Gastrocnemius medialis (tissue), 4 donors: ENCODE measurements around the gene TNS1. TPM values are rescaled to one million over a fixed set of nuclear protein-coding genes. Genes with fewer than 3 reads are reported as not detected.

ENCODE experiments used
- ATAC-seq, 2 donors: fragments of 150-250 bp; one replicate each; pipeline ENCODE4 v1.9.1; 2016
- DNase-seq, 2 donors: peaks; one replicate each; pipeline ENCODE4 v3.0.0-alpha.2; 2019
- H3K27ac ChIP-seq, 4 donors: fragments of 200-600 bp; sonication (generic); 1 replicate in 1 of 4; 2 replicates in 3 of 4; pipeline ENCODE4 v1.5.1; 2016 to 2018; ENCODE audit warnings: mild to moderate bottlenecking in 2 of 4, moderate library complexity in 1 of 4
- H3K27me3 ChIP-seq, 3 donors: fragments of 200-600 bp; sonication (generic) in 2 of 3; 1 replicate in 1 of 3; 2 replicates in 2 of 3; pipeline versions ENCODE4 v1.5.1 to v1.6.0; 2016 to 2019; ENCODE audit warnings: mild to moderate bottlenecking in 1 of 3, moderate library complexity in 1 of 3
- H3K36me3 ChIP-seq, 2 donors: fragments of 200-600 bp; sonication (generic) in 1 of 2; one replicate each; pipeline ENCODE4 v1.5.1; 2017 to 2018
- H3K4me1 ChIP-seq, 2 donors: fragments of 200-600 bp; sonication (generic) in 1 of 2; one replicate each; pipeline ENCODE4 v1.5.1; 2016 to 2017; ENCODE audit warnings: mild to moderate bottlenecking in 2 of 2
- H3K4me3 ChIP-seq, 4 donors: fragments of 200-600 bp; sonication (generic) in 3 of 4; 1 replicate in 1 of 4; 2 replicates in 3 of 4; pipeline ENCODE4 v1.5.1; 2016 to 2019; ENCODE audit warnings: mild to moderate bottlenecking in 2 of 4
- H3K9me3 ChIP-seq, 3 donors: fragments of 200-600 bp; sonication (generic) in 2 of 3; 1 replicate in 1 of 3; 2 replicates in 2 of 3; pipeline ENCODE4 v1.5.1; 2016 to 2019
- CTCF ChIP-seq, 5 experiments: fragments of 450-650 bp in 3 of 5; fragments of 200-600 bp in 2 of 5; sonication (generic) in 2 of 5; IDR thresholded peaks in 4 of 5; conservative IDR thresholded peaks in 1 of 5; 1 replicate in 4 of 5; 2 replicates in 1 of 5; pipeline ENCODE4 v1.5.1; 2016 to 2019; ENCODE audit warnings: antibody characterized with exemption in 5 of 5, mild to moderate bottlenecking in 3 of 5, moderate library complexity in 3 of 5
- POLR2A ChIP-seq, 2 donors: fragments of 450-650 bp; IDR thresholded peaks; one replicate each; pipeline ENCODE4 v1.6.1; 2017; ENCODE audit warnings: antibody characterized with exemption in 2 of 2, mild to moderate bottlenecking in 2 of 2, moderate library complexity in 2 of 2
- in situ Hi-C, 4 donors: fragments of 200-750 bp; cut with MboI; loops; one replicate each; pipeline versions ENCODE4 v1.15.0 to v1.8.0; 2017; ENCODE audit warnings: low sequenced_read_pairs in 4 of 4
- intact Hi-C: fragments of 100-400 bp; cut with DNase I; formaldehyde crosslinking; loops from one replicate; pipeline ENCODE4 v1.15.1; 2023; ENCODE audit warnings: low total_unique reads
- total RNA-seq, 4 donors: library from RNA; depleted of rRNA; stranded (reverse); fragments of >200 nt; gene quantifications; one replicate each; pipeline versions ENCODE4 v1.1.0 to v1.2.3, GENCODE V29; 2016

TNS1 gene
- total RNA-seq, 4 donors from 2014 or later = 407 to 670 (median 484) TPM

DNA sequence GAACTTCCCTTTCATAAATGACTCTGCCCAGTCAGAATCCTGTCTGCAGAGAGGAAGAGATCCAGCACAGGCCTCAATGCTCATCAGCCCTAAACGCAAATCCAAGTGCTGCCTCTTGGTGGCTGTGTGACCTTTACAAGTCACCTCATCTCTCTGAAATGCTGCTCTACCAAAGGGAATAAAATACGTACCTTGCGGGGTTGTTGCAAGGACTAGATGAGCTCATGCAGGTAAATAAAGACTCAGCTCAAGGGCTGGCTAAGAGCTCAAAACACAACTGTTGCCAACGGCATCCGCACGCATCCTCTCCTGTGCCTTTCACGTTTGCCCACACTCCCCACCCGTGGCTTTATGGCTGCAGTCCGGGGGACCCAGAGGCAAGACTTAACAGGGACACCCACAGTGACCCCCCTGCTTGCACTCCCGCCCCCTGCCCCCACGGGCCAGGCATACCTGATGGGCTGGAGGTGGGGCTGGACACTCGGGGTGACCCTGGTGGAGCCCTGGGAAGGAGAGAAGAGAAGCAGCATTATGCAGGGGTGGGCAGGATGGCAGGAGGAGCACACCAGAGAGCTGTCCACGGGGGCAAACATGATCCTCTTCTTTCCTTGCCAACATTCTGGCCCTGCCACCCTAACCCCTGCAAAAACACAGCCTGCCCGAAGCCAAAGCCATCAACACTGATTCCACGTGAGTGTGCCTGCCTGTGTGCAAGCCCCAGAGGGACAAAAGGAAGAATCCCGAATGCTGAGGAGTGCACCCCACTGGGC is 102.6 kb downstream of the TNS1 start:
- in situ Hi-C loops = no loop called here
- peak in 1 of 2 donors; percentile 69 for DNase-seq

DNA sequence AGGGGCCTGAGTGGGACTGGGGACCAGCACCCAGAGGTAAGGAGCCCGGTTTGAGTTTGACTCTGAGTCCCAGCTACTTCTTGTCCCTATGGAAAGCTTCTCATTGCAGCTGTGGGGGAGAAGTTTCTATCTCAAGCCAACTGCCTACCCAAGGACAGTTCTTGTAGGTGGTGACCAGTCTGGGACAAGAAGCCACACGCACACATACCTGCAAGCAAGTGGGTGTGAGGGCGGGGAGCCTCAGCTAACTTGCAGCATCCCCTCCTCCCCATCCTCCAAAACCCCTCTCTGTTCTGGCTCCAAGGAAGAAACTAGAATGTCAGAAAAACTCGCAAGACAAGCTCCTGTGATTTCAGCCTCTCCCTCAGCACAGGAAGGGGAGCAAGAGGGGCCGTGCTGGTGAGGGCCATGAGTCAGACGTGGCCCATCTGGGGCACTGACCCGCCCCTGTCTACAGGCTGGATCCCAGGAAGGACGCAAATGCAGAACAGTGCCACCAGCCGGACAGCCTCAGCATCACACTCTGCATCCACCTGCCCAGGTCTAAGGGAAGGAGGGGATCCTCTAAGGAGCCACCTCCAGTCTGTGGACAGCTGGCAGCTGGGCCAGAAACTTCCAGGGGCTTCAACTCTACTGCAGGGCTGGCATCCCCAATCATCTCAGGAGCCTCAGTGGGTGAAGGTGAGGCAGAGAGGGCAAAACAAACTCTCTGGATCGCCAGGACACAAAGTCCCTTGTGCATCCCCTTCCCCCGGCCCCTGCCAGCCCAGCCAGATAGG is 103.4 kb downstream of the TNS1 start:
- Histone ChIP-seq H3K9me3 (no peaks in the 10 kb centered on the region), H3K27me3 (no peaks in the 10 kb centered on the region), H3K27ac (peak overlapping the region; percentile 87 to 94 (median 92)), H3K36me3 (peaks cover 0 to 32% of the 10 kb centered on the region in 2 donors), H3K4me3 (no peak overlapping the region), H3K4me1 (peaks cover 73 to 74% of the 10 kb centered on the region in 2 donors)
- ATAC-seq (peak in 1 of 2 donors; percentile 12), DNase-seq (peak; percentile 64 to 88)
- in situ Hi-C loops (loop anchor here in 1 of 4 donors (10.0 kb wide), 1 partner anchor 85 kb away; no protein-coding TSS in a partner anchor), intact Hi-C loops (loop anchor here (5.0 to 10.0 kb wide), 3 partner anchors 385 to 1205 kb away; partner anchors contain the start of gene IGFBP5)
- peak in 1 of 2 donors; percentile 50 for TF ChIP-seq POLR2A (IDR thresholded peaks at IDR 0.05)
- TF ChIP-seq CTCF (IDR thresholded peaks at IDR 0.05 in 4 of 5, conservative IDR thresholded peaks at IDR 0.05 in 1 of 5) = peak; percentile 60 to 86 (median 71)

More for the DNA sequence above, 102.6 kb downstream of the TNS1 start:
- peaks cover 80 to 82% of the 10 kb centered on the region in 2 donors for H3K4me1 ChIP-seq
- peak overlapping the region; percentile 87 to 94 (median 92) for H3K27ac ChIP-seq
- H3K4me3 ChIP-seq = no peak overlapping the region
- ATAC-seq = peak; percentile 3 to 7
- no peaks in the 10 kb centered on the region for H3K9me3 ChIP-seq
- intact Hi-C loops = loop anchor here (5.0 to 10.0 kb wide), 3 partner anchors 385 to 1205 kb away; partner anchors contain the start of gene IGFBP5
- H3K27me3 ChIP-seq = no peaks in the 10 kb centered on the region
- TF ChIP-seq POLR2A (IDR thresholded peaks at IDR 0.05) (peak in 1 of 2 donors; percentile 15), CTCF (IDR thresholded peaks at IDR 0.05 in 4 of 5, conservative IDR thresholded peaks at IDR 0.05 in 1 of 5) (no peak)
- H3K36me3 ChIP-seq = peaks cover 0 to 26% of the 10 kb centered on the region in 2 donors

- H3K9me3 ChIP-seq = no peaks in the 10 kb centered on the region
- ATAC-seq (peak; percentile 38 to 58), DNase-seq (peak; percentile 59 to 88)
- peaks cover 59 to 61% of the 10 kb centered on the region in 2 donors for H3K4me1 ChIP-seq
- H3K27me3 ChIP-seq = no peaks in the 10 kb centered on the region
- peak overlapping the region; percentile 87 to 94 (median 92) for H3K27ac ChIP-seq
- in situ Hi-C loops (loop anchor here in 1 of 4 donors (10.0 kb wide), 1 partner anchor 87 kb away; no protein-coding TSS in a partner anchor), intact Hi-C loops (no loop called here)
- peaks cover 0 to 45% of the 10 kb centered on the region in 2 donors for H3K36me3 ChIP-seq
- TF ChIP-seq CTCF (IDR thresholded peaks at IDR 0.05 in 4 of 5, conservative IDR thresholded peaks at IDR 0.05 in 1 of 5) = no peak
- TF ChIP-seq POLR2A (IDR thresholded peaks at IDR 0.05) = peak; percentile 18 to 61
- H3K4me3 ChIP-seq = no peak overlapping the region
Observed at GRCh38 chr2:217897816-217898806, 104.7 kb downstream of the TNS1 start.
